ENCODE results near the gene HMGN4. TPM values are rescaled to one million over a fixed set of nuclear protein-coding genes. Genes with fewer than 3 reads are reported as not detected.
A peak's percentile ranks its signal among the peaks of the same experiment; 100 is the strongest.

Gene HMGN4
- total and polyA plus RNA-seq, 9 of the 15 experiments (the other 6 are each of a cell fraction or from before 2014, with no cell fraction given), result 35.4 to 134 (median 94.1) TPM

- no peak for TF ChIP-seq CREBBP (IDR thresholded peaks at IDR 0.05; ENCODE audit: low read depth, low read length)
- peak; percentile 72 for TF ChIP-seq MTA1 (IDR thresholded peaks at IDR 0.05; ENCODE audit: borderline replicate concordance)
- TF ChIP-seq SMAD4 (CRISPR knock-in tag; conservative IDR thresholded peaks at IDR 0.05), result peak; percentile 79
- TF ChIP-seq HNRNPK (IDR thresholded peaks at IDR 0.05; ENCODE audit: low read depth, low read length, poor library complexity, severe bottlenecking), result no peak
- peak; percentile 14 for TF ChIP-seq ZFP36 (IDR thresholded peaks at IDR 0.05; ENCODE audit: low read depth, low read length, partially characterized antibody)
- TF ChIP-seq ZNF184 (CRISPR knock-in tag; IDR thresholded peaks at IDR 0.05), result no peak
- TF ChIP-seq SMAD1 (IDR thresholded peaks at IDR 0.05; ENCODE audit: low read depth, low read length, partially characterized antibody), result peak; percentile 60
- TF ChIP-seq CC2D1A (IDR thresholded peaks at IDR 0.05), result peak; percentile 86
- peak; percentile 47 for TF ChIP-seq MEIS2 (IDR thresholded peaks at IDR 0.05; ENCODE audit: partially characterized antibody)
- peak; percentile 76 for TF ChIP-seq ETV5 (CRISPR knock-in tag; IDR thresholded peaks at IDR 0.05; ENCODE audit: low read depth)
- peak; percentile 86 for TF ChIP-seq LCOR (CRISPR knock-in tag; IDR thresholded peaks at IDR 0.05)
- TF ChIP-seq, protein P1, sequence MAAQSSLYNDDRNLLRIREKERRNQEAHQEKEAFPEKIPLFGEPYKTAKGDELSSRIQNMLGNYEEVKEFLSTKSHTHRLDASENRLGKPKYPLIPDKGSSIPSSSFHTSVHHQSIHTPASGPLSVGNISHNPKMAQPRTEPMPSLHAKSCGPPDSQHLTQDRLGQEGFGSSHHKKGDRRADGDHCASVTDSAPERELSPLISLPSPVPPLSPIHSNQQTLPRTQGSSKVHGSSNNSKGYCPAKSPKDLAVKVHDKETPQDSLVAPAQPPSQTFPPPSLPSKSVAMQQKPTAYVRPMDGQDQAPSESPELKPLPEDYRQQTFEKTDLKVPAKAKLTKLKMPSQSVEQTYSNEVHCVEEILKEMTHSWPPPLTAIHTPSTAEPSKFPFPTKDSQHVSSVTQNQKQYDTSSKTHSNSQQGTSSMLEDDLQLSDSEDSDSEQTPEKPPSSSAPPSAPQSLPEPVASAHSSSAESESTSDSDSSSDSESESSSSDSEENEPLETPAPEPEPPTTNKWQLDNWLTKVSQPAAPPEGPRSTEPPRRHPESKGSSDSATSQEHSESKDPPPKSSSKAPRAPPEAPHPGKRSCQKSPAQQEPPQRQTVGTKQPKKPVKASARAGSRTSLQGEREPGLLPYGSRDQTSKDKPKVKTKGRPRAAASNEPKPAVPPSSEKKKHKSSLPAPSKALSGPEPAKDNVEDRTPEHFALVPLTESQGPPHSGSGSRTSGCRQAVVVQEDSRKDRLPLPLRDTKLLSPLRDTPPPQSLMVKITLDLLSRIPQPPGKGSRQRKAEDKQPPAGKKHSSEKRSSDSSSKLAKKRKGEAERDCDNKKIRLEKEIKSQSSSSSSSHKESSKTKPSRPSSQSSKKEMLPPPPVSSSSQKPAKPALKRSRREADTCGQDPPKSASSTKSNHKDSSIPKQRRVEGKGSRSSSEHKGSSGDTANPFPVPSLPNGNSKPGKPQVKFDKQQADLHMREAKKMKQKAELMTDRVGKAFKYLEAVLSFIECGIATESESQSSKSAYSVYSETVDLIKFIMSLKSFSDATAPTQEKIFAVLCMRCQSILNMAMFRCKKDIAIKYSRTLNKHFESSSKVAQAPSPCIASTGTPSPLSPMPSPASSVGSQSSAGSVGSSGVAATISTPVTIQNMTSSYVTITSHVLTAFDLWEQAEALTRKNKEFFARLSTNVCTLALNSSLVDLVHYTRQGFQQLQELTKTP (IDR thresholded peaks at IDR 0.05; ENCODE audit: low read depth in 1 of 2, partially characterized antibody in 2 of 2), result peak in 1 of 2 experiments; percentile 46
- peak in 1 of 2 experiments; percentile 18; a peak in 1 of 4 replicates for TF ChIP-seq KDM1A (IDR thresholded peaks at IDR 0.05)
- TF ChIP-seq KAT7 (CRISPR knock-in tag; IDR thresholded peaks at IDR 0.05; ENCODE audit: borderline replicate concordance), result peak; percentile 95; the same call in 1 of the 2 replicates
- no peak for TF ChIP-seq HDAC3 (IDR thresholded peaks at IDR 0.05; ENCODE audit: borderline replicate concordance, partially characterized antibody)
- TF ChIP-seq, protein P2, sequence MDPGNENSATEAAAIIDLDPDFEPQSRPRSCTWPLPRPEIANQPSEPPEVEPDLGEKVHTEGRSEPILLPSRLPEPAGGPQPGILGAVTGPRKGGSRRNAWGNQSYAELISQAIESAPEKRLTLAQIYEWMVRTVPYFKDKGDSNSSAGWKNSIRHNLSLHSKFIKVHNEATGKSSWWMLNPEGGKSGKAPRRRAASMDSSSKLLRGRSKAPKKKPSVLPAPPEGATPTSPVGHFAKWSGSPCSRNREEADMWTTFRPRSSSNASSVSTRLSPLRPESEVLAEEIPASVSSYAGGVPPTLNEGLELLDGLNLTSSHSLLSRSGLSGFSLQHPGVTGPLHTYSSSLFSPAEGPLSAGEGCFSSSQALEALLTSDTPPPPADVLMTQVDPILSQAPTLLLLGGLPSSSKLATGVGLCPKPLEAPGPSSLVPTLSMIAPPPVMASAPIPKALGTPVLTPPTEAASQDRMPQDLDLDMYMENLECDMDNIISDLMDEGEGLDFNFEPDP (CRISPR knock-in tag; IDR thresholded peaks at IDR 0.05), result no peak
- peak in 1 of 2 experiments; percentile 83; a peak in 2 of 4 replicates for TF ChIP-seq HDAC1 (IDR thresholded peaks at IDR 0.05)
- TF ChIP-seq PRDM10 (IDR thresholded peaks at IDR 0.05; ENCODE audit: partially characterized antibody), result peak; percentile 75
- TF ChIP-seq ZNF551 (CRISPR knock-in tag; IDR thresholded peaks at IDR 0.05), result no peak
- peak; percentile 97 for TF ChIP-seq XRCC5 (IDR thresholded peaks at IDR 0.05; ENCODE audit: low read depth, low read length)
Measured at GRCh38 chr6:26595669-26596269, 57.6 kb downstream of the HMGN4 start (continued).

Measured in K562 (cell line).